OCI-LY3 (cell line): ENCODE results near the gene ARHGAP15.

Experiments
- EZH2phosphoT487 ChIP-seq: fragments of 200-600 bp; shearing (Covaris generic); IDR thresholded peaks from 2 replicates; pipeline ENCODE4 v1.6.1; 2018; ENCODE audit warnings: antibody characterized with exemption, mixed run types, low read depth
- TF ChIP-seq, protein P1 (sequence below): fragments of 200-600, 300-600 bp; sonication (generic); IDR thresholded peaks from 2 replicates; pipeline ENCODE4 v1.5.1; 2014; ENCODE audit warnings: antibody characterized with exemption, low read length, low read depth

DNA sequence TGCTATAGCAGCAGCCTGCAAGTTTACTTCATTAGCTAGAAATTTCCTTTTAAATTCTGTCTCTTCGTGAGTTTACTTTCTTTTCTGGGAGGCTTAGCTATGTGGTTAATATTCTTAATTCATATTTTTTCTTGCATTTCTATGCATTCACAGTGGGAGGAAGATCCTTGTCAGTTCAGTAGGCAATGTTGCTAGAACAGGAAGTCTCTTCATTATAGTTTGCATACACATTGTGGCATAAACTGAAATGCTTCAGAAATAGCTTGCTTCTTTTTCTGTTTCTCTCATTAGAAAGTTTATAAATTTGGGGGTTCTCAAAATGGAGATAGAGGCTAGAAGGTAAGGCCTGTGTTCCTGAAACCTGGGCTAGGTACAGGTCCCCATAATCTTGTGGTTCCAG lies 8.1 kb upstream of the ARHGAP15 start:
- TF ChIP-seq, protein P1, sequence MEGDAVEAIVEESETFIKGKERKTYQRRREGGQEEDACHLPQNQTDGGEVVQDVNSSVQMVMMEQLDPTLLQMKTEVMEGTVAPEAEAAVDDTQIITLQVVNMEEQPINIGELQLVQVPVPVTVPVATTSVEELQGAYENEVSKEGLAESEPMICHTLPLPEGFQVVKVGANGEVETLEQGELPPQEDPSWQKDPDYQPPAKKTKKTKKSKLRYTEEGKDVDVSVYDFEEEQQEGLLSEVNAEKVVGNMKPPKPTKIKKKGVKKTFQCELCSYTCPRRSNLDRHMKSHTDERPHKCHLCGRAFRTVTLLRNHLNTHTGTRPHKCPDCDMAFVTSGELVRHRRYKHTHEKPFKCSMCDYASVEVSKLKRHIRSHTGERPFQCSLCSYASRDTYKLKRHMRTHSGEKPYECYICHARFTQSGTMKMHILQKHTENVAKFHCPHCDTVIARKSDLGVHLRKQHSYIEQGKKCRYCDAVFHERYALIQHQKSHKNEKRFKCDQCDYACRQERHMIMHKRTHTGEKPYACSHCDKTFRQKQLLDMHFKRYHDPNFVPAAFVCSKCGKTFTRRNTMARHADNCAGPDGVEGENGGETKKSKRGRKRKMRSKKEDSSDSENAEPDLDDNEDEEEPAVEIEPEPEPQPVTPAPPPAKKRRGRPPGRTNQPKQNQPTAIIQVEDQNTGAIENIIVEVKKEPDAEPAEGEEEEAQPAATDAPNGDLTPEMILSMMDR, result no peak
- no peak for TF ChIP-seq EZH2phosphoT487
